Retinal pigment epithelial cell (primary cell): Measurements from ENCODE around the gene CFAP69.

Experiments
- DNase-seq: peaks from one replicate; pipeline ENCODE4 v3.0.0-alpha.2; 2010; ENCODE audit warnings: low read depth
- H3K4me3 ChIP-seq: 2 replicates; pipeline ENCODE4 v1.5.1; 2011; ENCODE audit warnings: mild to moderate bottlenecking, low read length, control low read depth, moderate library complexity
- TF ChIP-seq, protein P1 (sequence below): conservative IDR thresholded peaks from 2 replicates; pipeline ENCODE4 v1.5.1; 2011; ENCODE audit warnings: low read depth, low read length, control low read depth, inconsistent platforms

The CFAP69 gene

DNA sequence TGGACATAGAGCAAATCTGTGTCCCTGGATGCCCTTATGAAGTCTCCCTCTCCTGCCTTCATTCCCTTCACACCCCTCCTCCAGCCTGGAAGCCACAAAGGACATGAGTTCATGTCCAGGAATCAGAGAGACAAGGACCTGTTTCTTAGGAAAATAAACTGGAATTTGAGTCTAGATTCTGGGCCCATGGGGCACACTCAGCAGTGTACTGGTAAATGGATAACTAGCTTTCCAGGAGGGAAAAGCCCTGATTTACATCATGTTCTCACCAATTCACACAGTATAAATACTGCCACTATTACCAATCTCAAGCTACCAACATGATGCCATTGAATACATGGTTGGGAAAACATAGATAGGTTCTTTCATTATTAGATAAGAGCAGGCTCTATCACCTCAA is 66.2 kb downstream of the CFAP69 start:
- no peak overlapping the region for H3K4me3 ChIP-seq
- TF ChIP-seq, protein P1, sequence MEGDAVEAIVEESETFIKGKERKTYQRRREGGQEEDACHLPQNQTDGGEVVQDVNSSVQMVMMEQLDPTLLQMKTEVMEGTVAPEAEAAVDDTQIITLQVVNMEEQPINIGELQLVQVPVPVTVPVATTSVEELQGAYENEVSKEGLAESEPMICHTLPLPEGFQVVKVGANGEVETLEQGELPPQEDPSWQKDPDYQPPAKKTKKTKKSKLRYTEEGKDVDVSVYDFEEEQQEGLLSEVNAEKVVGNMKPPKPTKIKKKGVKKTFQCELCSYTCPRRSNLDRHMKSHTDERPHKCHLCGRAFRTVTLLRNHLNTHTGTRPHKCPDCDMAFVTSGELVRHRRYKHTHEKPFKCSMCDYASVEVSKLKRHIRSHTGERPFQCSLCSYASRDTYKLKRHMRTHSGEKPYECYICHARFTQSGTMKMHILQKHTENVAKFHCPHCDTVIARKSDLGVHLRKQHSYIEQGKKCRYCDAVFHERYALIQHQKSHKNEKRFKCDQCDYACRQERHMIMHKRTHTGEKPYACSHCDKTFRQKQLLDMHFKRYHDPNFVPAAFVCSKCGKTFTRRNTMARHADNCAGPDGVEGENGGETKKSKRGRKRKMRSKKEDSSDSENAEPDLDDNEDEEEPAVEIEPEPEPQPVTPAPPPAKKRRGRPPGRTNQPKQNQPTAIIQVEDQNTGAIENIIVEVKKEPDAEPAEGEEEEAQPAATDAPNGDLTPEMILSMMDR, result no peak
- no peak for DNase-seq

DNA sequence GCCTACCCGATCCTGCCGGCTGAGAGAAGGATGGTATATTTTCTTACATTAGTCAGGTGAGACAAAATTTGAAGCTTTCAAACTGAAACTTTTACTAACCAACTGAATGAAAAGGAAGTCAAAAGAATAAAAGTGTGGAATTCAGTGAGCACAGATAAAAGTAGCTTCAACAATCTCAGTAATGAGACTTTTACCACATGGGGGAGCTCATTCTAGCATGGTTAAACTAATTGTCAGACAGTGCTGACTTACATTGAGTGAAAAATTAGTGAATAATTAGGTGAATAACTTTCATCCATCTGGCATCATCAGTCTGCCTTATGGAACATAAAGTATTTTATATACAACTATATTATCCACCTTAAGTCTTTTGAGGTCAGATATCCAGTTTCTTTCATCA is 67.8 kb downstream of the CFAP69 start:
- H3K4me3 ChIP-seq, result no peak overlapping the region
- DNase-seq, result no peak
- TF ChIP-seq, protein P1, result peak; percentile 36

DNA sequence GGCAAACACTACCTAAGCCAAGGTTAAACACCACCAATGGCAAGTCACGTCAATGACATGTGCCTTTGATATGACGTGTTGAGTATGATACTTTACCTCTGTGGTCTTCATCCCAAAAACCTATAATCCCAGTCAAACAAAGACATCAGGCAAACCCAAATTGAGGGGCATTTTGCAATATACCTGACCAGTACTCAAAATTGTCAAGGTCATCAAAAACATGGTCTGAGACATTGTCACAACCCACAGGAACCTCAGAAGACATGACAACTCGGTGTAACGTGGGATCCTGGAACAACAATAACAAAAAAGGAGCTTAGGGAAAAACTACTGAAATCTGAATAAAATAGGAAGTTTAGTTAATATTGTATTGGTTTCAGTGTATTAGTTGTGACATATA is 68.9 kb downstream of the CFAP69 start:
- TF ChIP-seq, protein P1, result no peak
- H3K4me3 ChIP-seq, result no peak overlapping the region
- DNase-seq, result no peak

DNA sequence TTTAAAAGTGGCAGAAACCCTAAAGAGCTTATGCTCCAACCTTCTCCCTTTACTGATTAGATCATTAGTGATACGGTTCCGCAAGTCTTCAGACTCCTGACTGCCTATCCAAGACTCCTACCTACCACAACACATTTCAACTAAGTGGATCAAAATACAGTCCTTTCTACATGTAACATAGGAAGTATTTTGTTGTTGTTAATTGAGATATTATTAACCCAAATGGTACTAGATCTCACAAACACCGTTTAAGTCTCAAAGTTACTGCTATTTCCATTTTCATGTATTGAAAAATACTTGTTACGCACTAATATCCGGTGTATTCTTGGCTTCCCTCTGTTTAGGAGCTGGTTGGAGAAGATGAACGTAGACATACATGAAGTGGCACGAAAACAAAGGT is 75.0 kb downstream of the CFAP69 start:
- no peak for DNase-seq
- TF ChIP-seq, protein P1, result no peak

DNA sequence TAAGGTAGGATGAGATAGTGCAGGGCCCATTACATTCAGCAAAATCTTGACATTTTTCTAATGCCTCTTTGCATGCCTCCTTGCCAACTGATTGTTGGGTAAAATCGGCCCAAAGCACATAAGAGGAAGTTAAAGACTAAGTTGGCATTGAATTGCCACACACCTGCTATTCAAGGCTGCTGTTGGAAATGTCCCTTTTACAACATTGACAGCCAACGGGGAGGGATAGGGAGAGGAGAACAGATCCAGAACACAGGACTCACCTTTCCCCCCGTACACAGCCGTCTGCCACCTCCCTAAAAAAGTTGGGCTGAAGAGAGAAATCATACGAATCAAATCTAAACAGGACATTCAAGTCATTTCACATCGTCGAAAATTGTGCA is 75.4 kb downstream of the CFAP69 start:
- TF ChIP-seq, protein P1, result no peak
- DNase-seq, result no peak
- no peak overlapping the region for H3K4me3 ChIP-seq

More for the DNA sequence above, 75.0 kb downstream of the CFAP69 start:
- H3K4me3 ChIP-seq, result no peak overlapping the region

DNA sequence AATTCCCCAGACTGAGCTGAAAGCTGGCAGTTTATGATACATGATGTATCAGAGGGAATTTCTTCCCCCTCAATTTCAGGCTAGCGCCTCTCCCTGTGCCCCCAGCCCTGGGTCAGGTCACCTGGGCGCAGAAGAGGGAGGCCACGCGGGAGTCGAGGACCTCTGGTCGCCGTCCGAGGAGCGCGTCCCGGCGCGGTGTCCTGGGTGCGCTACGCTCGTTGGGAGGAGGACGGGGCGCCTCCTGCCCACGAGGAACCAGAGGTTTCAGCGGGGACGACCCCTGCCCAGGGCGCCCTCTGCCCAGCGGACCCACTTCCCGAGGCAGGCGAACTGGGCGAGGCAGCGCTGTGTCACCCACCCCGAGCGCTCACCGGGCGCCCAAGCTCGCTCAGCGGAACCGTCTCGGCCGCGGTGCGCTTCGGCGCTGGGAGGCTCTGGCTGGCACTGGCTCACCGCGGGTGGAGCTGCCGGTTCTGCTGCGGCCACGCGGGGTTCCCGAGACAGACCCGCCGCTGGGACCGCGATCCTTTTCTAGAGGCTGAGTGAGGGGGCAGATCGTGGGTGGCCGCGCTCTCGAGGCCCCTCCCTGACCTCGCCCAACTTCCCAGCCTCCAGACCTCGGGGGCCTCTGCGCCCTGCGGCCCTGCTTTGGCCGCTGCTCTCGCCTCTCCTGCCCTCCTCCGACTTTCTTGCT is 76.0 kb downstream of the CFAP69 start, which contains the start of gene FAM237B:
TSS of gene FAM237B (minus strand) at position 504 of the 694 bp plus-strand sequence. CDS start 1,556 bp downstream, outside the sequence.
- H3K4me3 ChIP-seq, result peak within 1 kb of the TSS; percentile 43
- TF ChIP-seq, protein P1, result no peak
- no peak for DNase-seq

DNA sequence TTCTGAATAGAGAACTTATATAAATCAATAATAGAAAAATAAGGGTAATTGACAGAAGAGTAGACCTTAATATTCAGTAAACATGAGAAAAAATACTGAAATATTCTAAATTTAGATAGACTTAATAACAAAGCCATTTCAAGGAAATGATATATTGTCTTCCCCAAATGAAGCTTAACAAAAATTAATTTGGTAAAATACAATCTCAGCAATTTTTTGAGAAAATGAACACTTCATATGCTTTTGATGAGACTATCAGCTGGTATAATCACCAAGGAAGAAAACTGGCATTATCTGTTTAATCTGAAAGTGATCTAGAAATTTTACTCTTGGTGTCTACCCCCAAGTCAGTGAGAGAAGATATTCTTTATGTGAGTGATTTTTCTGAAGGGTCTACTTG is 77.9 kb downstream of the CFAP69 start:
- DNase-seq, result no peak
- TF ChIP-seq, protein P1, result no peak

More for the DNA sequence above, 77.9 kb downstream of the CFAP69 start:
- no peak overlapping the region for H3K4me3 ChIP-seq
